GM19467 (cell line): ENCODE data around the gene PLOD1.
"Not testable (repeated sequence)": the region's sequence is repeated elsewhere in the genome, so short reads cannot be mapped to it uniquely, and the experiment has no call there.

Experiments used
- ATAC-seq: cut with Tn5 transposase; IDR thresholded peaks from one replicate; pipeline ENCODE4 v1.9.1; 2021; ENCODE audit warnings: mild to moderate bottlenecking, moderate library complexity; ENCODE audit not compliant: unreplicated experiment

PLOD1 gene

DNA sequence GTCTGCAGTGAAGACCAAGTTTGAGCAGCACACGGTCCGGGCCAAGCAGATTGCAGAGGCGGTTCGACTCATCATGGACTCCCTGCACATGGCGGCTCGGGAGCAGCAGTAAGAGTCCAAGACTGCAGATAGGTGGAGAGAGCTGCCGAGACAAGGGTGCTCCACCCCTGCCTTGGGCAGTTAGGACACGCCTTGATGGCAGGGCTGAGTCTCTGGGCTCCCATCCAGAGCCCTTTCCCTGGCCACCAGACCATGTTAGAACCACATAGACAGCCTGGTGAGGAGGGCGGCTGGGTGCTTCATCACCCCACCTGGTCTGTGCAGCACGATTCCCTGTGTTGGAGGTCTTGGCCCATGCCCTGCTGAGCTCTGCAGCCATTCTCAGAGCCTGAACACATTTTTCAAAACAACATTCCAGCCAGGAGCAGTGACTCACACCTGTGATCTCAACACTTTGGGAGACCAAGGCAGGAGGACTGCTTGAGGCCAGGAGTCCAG is 67.5 kb downstream of the PLOD1 start:
- ATAC-seq, result no peak

- ATAC-seq, result no peak
Observed at GRCh38 chr1:12003762-12004161, 69.2 kb downstream of the PLOD1 start.

DNA sequence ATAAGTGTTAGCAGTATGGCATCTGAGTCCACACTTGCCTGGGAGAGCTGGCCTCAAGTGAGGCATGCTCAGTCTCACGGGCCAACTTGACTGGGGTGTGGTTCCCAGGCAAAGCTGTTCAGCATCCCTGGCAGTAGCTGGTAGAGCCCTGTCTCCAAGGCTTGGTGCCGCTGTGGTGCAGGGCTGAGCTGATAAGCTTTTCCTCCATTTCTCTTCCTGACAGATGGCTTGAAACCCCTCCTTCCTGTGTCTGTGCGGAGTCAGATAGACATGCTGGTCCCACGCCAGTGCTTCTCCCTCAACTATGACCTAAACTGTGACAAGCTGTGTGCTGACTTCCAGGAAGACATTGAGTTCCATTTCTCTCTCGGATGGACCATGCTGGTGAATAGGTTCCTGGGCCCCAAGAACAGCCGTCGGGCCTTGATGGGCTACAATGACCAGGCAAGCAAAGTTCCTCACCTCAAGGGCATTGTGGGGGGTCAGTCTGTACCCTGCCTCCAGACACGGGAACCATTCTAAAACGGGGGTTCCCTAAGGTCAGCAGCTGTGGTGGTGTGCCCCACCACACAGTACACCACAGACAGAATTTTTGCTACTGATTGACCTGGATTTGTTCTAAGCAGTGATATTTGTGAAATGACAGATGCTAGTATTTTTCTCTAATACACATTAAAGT is 71.1 kb downstream of the PLOD1 start:
- no peak for ATAC-seq

DNA sequence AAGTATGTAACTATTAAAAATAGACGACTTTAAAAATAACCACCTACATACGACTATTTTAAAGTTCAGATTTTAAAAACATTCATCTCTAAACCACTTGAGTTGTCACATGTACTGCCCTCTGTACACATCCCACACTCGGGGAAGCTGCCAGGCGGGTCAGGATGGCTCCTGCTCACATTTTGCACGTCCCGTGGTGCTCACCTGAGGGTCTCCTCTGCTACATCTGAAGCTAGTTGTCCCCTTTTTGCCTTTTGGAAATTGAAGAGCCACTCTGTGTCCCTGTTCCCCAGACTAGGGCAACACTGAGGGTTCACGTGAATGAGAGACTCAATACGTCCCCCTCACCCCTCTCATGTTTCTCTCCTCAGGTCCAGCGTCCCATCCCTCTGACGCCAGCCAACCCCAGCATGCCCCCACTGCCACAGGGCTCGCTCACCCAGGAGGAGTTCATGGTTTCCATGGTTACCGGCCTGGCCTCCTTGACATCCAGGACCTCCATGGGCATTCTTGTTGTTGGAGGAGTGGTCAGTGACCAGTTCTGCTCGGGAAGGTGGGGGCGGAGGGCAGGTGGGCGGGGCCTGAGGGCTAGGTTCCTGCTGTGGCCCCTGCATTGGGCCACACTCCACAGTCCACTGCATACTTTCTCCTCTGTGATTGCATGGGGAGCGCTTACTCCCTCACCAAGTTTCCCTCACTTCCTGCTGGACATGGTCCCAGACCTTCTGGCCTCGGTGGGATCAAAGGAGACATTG is 71.8 kb downstream of the PLOD1 start:
- ATAC-seq, result no peak

GRCh38 chr1:12007204-12007603 is 72.7 kb downstream of the PLOD1 start:
- ATAC-seq, result no peak

DNA sequence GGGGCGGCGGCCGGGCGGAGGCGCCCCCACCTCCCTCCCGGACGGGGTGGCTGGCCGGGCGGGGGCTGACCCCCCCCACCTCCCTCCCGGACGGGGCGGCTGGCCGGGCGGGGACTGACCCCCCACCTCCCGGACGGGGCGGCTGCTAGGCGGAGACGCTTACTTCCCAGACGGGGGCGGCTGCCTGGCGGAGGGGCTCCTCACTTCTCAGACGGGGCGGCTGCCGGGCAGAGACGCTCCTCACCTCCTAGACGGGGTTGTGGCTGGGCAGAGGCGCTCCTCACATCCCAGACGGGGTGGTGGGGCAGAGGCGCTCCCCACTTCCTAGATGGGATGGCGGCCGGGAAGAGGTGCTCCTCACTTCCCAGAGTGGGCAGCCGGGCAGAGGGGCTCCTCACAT is 73.8 kb downstream of the PLOD1 start:
- not testable (repeated sequence) for ATAC-seq

DNA sequence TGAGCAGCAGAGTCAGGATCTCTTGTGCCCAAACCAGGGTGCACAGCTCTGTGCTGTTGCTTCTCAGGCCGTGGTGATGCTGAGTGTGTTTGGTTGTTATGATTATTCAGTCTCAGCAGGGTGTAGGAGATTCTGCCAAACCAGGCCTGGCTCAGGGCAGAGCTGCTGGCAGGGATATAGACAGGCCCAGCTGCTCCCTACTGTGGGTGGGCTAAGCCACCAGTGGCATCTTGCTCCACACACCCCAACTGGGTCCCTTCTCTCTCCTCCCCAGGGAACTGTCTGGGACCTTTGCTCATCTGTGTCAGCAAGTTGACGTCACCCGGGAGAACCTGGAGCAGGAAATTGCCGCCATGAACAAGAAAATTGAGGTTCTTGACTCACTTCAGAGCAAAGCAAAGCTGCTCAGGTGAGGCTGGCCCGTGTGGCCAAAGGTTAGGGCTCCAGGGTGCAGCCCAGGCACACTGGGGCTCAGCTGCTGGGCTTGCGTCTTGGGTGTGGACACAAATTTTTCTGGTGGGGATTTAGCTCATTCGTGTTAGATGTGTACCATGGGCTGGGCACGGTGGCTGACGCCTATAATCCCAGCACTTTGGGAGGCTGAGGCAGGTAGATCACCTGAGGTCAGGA is 74.9 kb downstream of the PLOD1 start:
- no peak for ATAC-seq

GRCh38 chr1:12010746-12011570 is 76.4 kb downstream of the PLOD1 start:
- no peak for ATAC-seq

DNA sequence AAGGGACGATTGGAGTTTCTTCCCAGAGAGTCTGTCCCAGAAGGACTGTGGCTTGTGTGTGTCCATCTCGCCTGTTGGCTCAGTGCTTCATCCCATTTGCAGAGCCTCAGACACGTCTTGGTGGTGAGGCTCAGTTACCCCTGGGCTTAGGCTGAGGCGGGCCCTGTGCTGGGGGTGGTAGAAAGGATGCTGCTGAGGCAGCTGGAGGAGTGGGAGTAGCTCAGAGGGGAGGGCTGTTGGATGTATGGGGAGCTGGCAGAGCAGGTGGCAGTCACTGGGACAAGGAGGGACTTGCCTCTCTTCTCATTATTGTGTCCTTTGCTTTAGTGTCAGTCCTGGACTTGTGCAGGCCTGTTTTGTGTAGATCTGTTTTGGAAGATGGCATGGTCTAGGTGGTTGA is 77.5 kb downstream of the PLOD1 start:
- ATAC-seq, result no peak

- no peak for ATAC-seq
Observed at GRCh38 chr1:12012560-12013316, 78.2 kb downstream of the PLOD1 start.

DNA sequence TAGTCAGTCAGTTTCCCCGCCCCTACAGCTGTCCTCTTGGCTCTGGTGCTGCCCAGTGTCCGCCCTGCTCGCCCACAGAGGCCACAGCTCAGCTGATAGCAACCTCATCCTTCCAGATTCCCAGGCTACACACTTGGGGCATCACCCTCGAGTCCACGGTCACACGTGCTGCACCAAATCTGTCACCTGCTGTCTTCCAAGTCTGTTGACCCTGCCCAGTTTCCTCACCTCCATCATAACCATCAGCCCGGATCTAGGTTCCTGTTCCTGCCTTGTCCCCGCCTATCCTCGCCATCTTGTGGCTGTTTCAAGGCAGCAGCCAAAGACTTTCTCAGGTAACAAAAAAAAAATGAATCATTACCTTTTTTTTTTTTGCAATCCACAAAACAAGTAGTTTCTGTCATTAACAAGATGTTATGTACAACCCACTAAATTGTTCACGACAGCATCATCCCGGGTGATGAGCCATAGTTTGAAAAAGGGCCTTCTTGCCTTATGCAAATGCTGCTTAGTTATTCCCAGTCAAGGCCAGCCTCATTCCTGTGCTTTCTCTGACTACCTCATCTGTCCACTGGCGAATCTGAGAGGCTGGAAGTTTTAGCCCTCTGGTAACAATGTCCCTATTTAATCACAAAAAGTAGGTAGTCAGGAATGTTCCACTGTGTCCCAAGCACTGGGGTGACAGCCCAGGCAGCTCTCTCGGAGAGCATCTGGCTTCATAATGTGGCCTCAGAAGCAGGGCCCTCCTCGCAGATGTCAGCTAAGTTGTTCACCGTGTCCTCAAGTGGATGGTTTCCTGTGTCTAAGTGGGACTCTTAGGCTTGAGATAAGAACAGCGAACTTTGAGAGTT is 79.8 kb downstream of the PLOD1 start:
- no peak for ATAC-seq

DNA sequence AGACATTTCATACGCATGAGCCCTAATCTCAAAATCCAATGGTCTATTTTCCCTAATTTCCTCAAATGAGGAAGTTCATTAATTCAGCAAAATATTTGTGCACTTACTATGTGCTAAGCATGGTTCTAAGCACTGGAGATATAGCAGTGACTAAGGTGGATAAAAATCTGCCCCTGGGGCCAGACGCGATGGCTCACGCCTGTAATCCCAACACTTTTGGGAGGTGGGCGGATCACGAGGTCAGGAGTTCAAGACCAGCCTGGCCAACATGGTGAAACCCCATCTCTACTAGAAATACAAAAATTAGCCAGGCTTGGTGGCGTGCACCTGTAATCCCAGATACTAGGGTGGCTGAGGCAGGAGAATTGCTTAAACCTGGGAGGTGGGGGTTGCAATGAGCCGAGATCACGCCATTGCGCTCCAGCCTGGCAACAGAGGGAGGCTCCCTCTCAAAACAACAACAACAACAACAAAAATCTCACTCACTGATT is 80.5 kb downstream of the PLOD1 start:
- ATAC-seq, result no peak

DNA sequence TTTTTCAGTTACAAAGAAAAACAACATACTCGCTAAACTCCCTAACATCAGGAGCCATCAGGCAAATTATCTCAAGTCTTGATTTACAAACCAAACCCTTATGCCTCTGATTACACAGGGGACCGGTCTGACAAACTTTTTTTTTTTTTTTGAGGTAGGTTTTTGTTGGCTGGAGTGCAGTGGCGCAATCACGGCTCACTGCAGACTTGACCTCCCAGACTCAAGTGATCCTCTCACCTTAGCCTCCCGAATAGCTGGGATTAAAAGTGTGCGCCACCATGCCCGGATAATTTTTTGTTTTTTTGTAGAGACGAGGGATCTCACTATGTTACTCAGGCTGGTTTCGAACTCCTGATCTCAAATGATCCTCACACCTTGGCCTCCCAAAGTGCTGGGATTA is 81.0 kb downstream of the PLOD1 start:
- ATAC-seq, result no peak

DNA sequence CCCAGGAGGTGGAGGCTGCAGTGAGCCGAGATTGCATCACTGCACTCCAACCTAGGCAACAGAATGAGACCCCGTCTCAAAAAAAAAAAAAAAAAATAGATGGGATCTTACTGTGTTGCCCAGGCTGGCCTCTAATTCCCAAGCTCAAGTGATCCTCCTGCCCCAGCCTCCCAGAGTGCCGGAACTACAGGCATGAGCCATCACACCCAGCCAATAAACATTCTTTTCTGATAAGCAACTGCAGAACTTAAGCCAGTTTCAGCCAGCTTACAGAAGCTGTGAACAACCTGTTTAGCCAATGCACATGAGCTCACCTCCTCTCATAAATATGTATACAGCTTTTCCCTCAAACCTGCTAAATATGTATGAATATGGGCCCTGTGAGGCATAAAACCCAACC is 81.7 kb downstream of the PLOD1 start:
- ATAC-seq, result no peak

DNA sequence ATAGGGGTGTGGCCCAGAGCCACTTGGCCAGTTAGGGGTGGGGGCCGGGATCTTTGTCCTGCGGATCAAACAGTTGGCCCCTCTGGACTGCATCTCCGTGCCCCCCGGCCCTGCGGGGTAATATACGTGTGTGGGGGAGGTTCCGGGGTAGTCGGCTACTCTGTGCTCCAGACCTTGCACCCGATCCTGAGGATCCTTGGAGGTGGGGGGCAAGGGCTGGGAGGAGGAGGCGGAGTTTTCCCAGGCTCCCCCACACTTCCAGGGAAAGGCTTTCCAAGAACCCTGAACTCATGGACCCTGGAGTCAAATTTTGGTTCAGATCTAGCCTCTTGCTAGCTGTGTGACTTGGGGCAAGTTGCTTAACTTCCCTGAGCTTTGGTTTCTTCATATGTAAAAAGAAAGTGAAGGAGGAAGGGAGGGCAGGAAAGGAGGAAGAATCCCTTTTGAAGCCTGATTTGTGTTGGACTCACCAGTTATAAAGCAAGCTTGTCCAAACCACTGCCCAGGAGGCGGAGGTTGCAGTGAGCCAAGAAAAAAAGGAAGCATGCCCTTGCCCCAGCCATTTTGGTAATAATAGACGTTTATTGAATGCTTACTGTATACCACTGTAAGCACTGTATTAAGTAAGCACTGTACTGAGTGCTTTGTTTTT is 85.5 kb downstream of the PLOD1 start:
- ATAC-seq, result no peak

GRCh38 chr1:12021616-12022015 is 87.1 kb downstream of the PLOD1 start:
- ATAC-seq, result no peak

GRCh38 chr1:12022036-12022435 is 87.5 kb downstream of the PLOD1 start:
- ATAC-seq, result no peak
